H9 (cell line): ENCODE data around the gene TM9SF4. TPM values are rescaled to one million over a fixed set of nuclear protein-coding genes. Genes with fewer than 3 reads are reported as not detected.

ENCODE experiments used
- DNase-seq: peaks from one replicate; pipeline ENCODE4 v3.0.0-alpha.2; 2017
- H2AFZ ChIP-seq: one replicate; pipeline ENCODE4 v1.6.1; 2013; ENCODE audit warnings: mild to moderate bottlenecking, low read length, control low read depth, moderate library complexity
- H2AK5ac ChIP-seq: 2 replicates; pipeline ENCODE4 v1.6.1; 2013; ENCODE audit warnings: low read length, control low read depth, mixed read lengths; ENCODE audit not compliant: insufficient read length
- H2BK120ac ChIP-seq: one replicate; pipeline ENCODE4 v1.6.1; 2013; ENCODE audit warnings: low read depth, mild to moderate bottlenecking, low read length, control low read depth, inconsistent platforms; ENCODE audit not compliant: poor library complexity, severe bottlenecking
- H2BK12ac ChIP-seq: 2 replicates; pipeline ENCODE4 v1.6.1; 2013; ENCODE audit warnings: low read length, control low read depth, mixed read lengths, low read depth; ENCODE audit not compliant: insufficient read length
- H2BK15ac ChIP-seq: 2 replicates; pipeline ENCODE4 v1.6.1; 2013; ENCODE audit warnings: low read depth, low read length, control low read depth
- H2BK20ac ChIP-seq: one replicate; pipeline ENCODE4 v1.6.1; 2013; ENCODE audit warnings: low read depth, mild to moderate bottlenecking, low read length, control low read depth, inconsistent platforms; ENCODE audit not compliant: poor library complexity, severe bottlenecking
- H2BK5ac ChIP-seq: 2 replicates; pipeline ENCODE4 v1.6.1; 2013; ENCODE audit warnings: low read length, control low read depth, mixed read lengths; ENCODE audit not compliant: insufficient read length
- H3K14ac ChIP-seq: 2 replicates; pipeline ENCODE4 v1.6.1; 2013; ENCODE audit warnings: low read length, control low read depth; ENCODE audit not compliant: insufficient read depth
- H3K18ac ChIP-seq: 2 replicates; pipeline ENCODE4 v1.6.1; 2013; ENCODE audit warnings: low read depth, mild to moderate bottlenecking, mixed read lengths, low read length, control low read depth; ENCODE audit not compliant: insufficient read length
- H3K23ac ChIP-seq: 2 replicates; pipeline ENCODE4 v1.6.1; 2013; ENCODE audit warnings: low read length, control low read depth, mixed read lengths, low read depth; ENCODE audit not compliant: insufficient read length
- H3K23me2 ChIP-seq: 2 replicates; pipeline ENCODE4 v1.6.1; 2013; ENCODE audit warnings: low read depth, mild to moderate bottlenecking, mixed read lengths, low read length, control low read depth; ENCODE audit not compliant: insufficient read length, poor library complexity, severe bottlenecking
- H3K27ac ChIP-seq: 2 replicates; pipeline ENCODE4 v1.5.1; 2013; ENCODE audit warnings: low read length, control low read depth, mixed read lengths, low read depth; ENCODE audit not compliant: insufficient read length
- H3K27me3 ChIP-seq: 2 replicates; pipeline ENCODE4 v1.6.1; 2013; ENCODE audit warnings: low read length, control low read depth, inconsistent platforms; ENCODE audit not compliant: insufficient read depth
- H3K4ac ChIP-seq: 2 replicates; pipeline ENCODE4 v1.6.1; 2013; ENCODE audit warnings: low read depth, mild to moderate bottlenecking, control low read depth, inconsistent platforms, low read length, moderate library complexity
- H3K4me1 ChIP-seq: 2 replicates; pipeline ENCODE4 v1.6.1; 2013; ENCODE audit warnings: low read length, control low read depth, inconsistent platforms; ENCODE audit not compliant: insufficient read depth
- H3K4me2 ChIP-seq: 2 replicates; pipeline ENCODE4 v1.6.1; 2013; ENCODE audit warnings: low read length, control low read depth, mixed read lengths; ENCODE audit not compliant: insufficient read length, insufficient read depth
- H3K56ac ChIP-seq: 2 replicates; pipeline ENCODE4 v1.6.1; 2013; ENCODE audit warnings: low read depth, mild to moderate bottlenecking, mixed read lengths, low read length, control low read depth; ENCODE audit not compliant: insufficient read length
- H3K79me1 ChIP-seq: 2 replicates; pipeline ENCODE4 v1.6.1; 2013; ENCODE audit warnings: low read depth, mild to moderate bottlenecking, moderate library complexity, low read length, control low read depth, inconsistent platforms; ENCODE audit not compliant: insufficient read depth, poor library complexity, severe bottlenecking
- H3K79me2 ChIP-seq: 2 replicates; pipeline ENCODE4 v1.6.1; 2013; ENCODE audit warnings: low read length, control low read depth, inconsistent platforms; ENCODE audit not compliant: insufficient read depth
- H3K9ac ChIP-seq: 2 replicates; pipeline ENCODE4 v1.6.1; 2013; ENCODE audit warnings: low read length, control low read depth, mixed read lengths; ENCODE audit not compliant: insufficient read length; ENCODE audit errors: extremely low read depth
- H3K9me3 ChIP-seq: one replicate; pipeline ENCODE4 v1.6.1; 2013; ENCODE audit warnings: low read depth, low read length, inconsistent platforms; ENCODE audit not compliant: control insufficient read depth
- H3T11ph ChIP-seq: one replicate; pipeline ENCODE4 v1.6.1; 2013; ENCODE audit warnings: mild to moderate bottlenecking, low read length, control low read depth, inconsistent platforms
- H4K20me1 ChIP-seq: one replicate; pipeline ENCODE4 v1.6.1; 2013; ENCODE audit not compliant: control insufficient read depth, insufficient read length, insufficient read depth
- H4K5ac ChIP-seq: 2 replicates; pipeline ENCODE4 v1.6.1; 2013; ENCODE audit warnings: low read depth, mild to moderate bottlenecking, mixed read lengths, low read length, control low read depth; ENCODE audit not compliant: insufficient read length
- H4K8ac ChIP-seq: replicated peaks from 2 replicates; pipeline ENCODE4 v1.6.1; 2013; ENCODE audit warnings: low read length, control low read depth, mixed read lengths, low read depth; ENCODE audit not compliant: insufficient read length
- H4K91ac ChIP-seq: 2 replicates; pipeline ENCODE4 v1.6.1; 2013; ENCODE audit warnings: low read depth, mild to moderate bottlenecking, moderate library complexity, mixed read lengths, low read length, control low read depth; ENCODE audit not compliant: insufficient read length
- H3K27ac Mint-ChIP-seq, 3 experiments: 2 replicates in 2 of 3; 3 replicates in 1 of 3; pipeline ENCODE4 v1.8.0; 2020 to 2021; ENCODE audit warnings: mixed read lengths in 3 of 3, mild to moderate bottlenecking in 1 of 3, moderate library complexity in 1 of 3
- H3K27me3 Mint-ChIP-seq: 2 replicates; pipeline ENCODE4 v1.8.0; 2021; ENCODE audit warnings: low read depth, mild to moderate bottlenecking, moderate library complexity, mixed read lengths
- H3K36me3 Mint-ChIP-seq, 3 experiments: 2 replicates in 2 of 3; 3 replicates in 1 of 3; pipeline ENCODE4 v1.8.0; 2020 to 2021; ENCODE audit warnings: low read depth in 3 of 3, mixed read lengths in 3 of 3; ENCODE audit not compliant: insufficient read depth in 1 of 3
- H3K4me1 Mint-ChIP-seq, 2 experiments: 2 replicates each; pipeline ENCODE4 v1.8.0; 2020; ENCODE audit warnings: mixed read lengths in 2 of 2
- H3K4me3 Mint-ChIP-seq, 2 experiments: 2 replicates in 1 of 2; 3 replicates in 1 of 2; pipeline ENCODE4 v1.8.0; 2020 to 2021; ENCODE audit warnings: mild to moderate bottlenecking in 2 of 2, mixed read lengths in 2 of 2, moderate library complexity in 1 of 2
- H3K9me3 Mint-ChIP-seq, 2 experiments: 2 replicates in 1 of 2; 3 replicates in 1 of 2; pipeline ENCODE4 v1.8.0; 2020; ENCODE audit warnings: mild to moderate bottlenecking in 2 of 2, mixed read lengths in 2 of 2, moderate library complexity in 1 of 2
- WGBS: extraction: QIAGEN DNeasy Blood & Tissue Kit; methylation state at CpG from one replicate; pipeline ENCODE4 v1.1.7; 2013; ENCODE audit warnings: missing lambda C conversion rate, low lambda C conversion rate, mixed read lengths; ENCODE audit not compliant: insufficient read length; ENCODE audit errors: extremely low coverage; 5-methylcytosine and 5-hydroxymethylcytosine counted together
- total RNA-seq: library from RNA; stranded (reverse); gene quantifications from 2 replicates; pipeline ENCODE4 v1.2.1, GENCODE V29; 2021
- TF ChIP-seq, protein P1 (sequence below): fragments of 200-600 bp; sonication (generic); conservative IDR thresholded peaks from 3 replicates; pipeline ENCODE4 v1.8.0; 2021; ENCODE audit warnings: antibody characterized with exemption, mild to moderate bottlenecking

Gene TM9SF4
- total RNA-seq, 1 experiment from 2014 or later = 62.3 TPM

DNA sequence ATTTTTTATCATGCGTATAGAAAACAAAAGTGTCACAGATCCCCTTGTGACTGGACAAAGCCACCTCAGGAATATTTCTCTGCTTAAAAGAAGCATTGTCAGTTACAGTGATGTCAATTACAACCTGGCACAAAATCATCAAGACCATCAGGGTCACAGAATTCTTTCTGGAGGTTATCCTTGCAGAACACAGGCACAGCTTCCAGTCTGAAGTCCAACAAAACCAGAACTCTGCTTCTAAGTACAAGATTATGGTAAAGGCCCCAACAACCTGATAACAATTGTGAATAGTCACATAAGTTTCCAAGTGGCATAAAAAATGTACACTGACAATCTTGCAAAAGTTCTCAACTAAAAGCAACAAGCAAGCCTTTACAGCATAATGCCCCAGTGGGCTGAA lies 77.0 kb downstream of the TM9SF4 start:
- H3K4me1 ChIP-seq = no peaks in the 10 kb centered on the region
- peaks cover 0 to 9% (median 3%) of the 10 kb centered on the region in 3 experiments; a peak in 5 of 7 replicates for H3K36me3 Mint-ChIP-seq
- H3K9ac ChIP-seq = no peak overlapping the region
- no peak overlapping the region for H2BK120ac ChIP-seq
- H3K23me2 ChIP-seq = peaks cover 14% of the 10 kb centered on the region
- H2AK5ac ChIP-seq = no peak overlapping the region
- H3K4me2 ChIP-seq = no peak overlapping the region
- no peak overlapping the region for H2BK5ac ChIP-seq
- no peak overlapping the region for H4K91ac ChIP-seq
- H3K27me3 ChIP-seq = no peaks in the 10 kb centered on the region
- H3K27ac ChIP-seq = no peak overlapping the region
- no peak overlapping the region for H3T11ph ChIP-seq
- no peak overlapping the region for H3K56ac ChIP-seq
- H3K27ac Mint-ChIP-seq = no peak overlapping the region
- WGBS = no CpG with 5 or more reads among the region's 1 CpG
- H2AFZ ChIP-seq = no peak overlapping the region
- H3K79me1 ChIP-seq = no peaks in the 10 kb centered on the region
- H3K4me3 Mint-ChIP-seq = no peak overlapping the region
- no peak overlapping the region for H3K18ac ChIP-seq
- H2BK12ac ChIP-seq = no peak overlapping the region
- H3K9me3 ChIP-seq = no peaks in the 10 kb centered on the region
- no peak overlapping the region for H3K23ac ChIP-seq
- no peaks in the 10 kb centered on the region for H3K79me2 ChIP-seq
- no peak overlapping the region for H3K4ac ChIP-seq
- H4K8ac ChIP-seq = no peak overlapping the region
- H2BK15ac ChIP-seq = no peak overlapping the region
- H4K5ac ChIP-seq = no peak overlapping the region
- no peaks in the 10 kb centered on the region; a peak in 1 of 5 replicates for H3K9me3 Mint-ChIP-seq
- no peaks in the 10 kb centered on the region for H4K20me1 ChIP-seq
- H3K14ac ChIP-seq = no peak overlapping the region
- H3K27me3 Mint-ChIP-seq = no peaks in the 10 kb centered on the region; the same call in 1 of the 2 replicates
- H3K4me1 Mint-ChIP-seq = peaks cover 16 to 18% of the 10 kb centered on the region in 2 experiments
- no peak for DNase-seq
- TF ChIP-seq, protein P1, sequence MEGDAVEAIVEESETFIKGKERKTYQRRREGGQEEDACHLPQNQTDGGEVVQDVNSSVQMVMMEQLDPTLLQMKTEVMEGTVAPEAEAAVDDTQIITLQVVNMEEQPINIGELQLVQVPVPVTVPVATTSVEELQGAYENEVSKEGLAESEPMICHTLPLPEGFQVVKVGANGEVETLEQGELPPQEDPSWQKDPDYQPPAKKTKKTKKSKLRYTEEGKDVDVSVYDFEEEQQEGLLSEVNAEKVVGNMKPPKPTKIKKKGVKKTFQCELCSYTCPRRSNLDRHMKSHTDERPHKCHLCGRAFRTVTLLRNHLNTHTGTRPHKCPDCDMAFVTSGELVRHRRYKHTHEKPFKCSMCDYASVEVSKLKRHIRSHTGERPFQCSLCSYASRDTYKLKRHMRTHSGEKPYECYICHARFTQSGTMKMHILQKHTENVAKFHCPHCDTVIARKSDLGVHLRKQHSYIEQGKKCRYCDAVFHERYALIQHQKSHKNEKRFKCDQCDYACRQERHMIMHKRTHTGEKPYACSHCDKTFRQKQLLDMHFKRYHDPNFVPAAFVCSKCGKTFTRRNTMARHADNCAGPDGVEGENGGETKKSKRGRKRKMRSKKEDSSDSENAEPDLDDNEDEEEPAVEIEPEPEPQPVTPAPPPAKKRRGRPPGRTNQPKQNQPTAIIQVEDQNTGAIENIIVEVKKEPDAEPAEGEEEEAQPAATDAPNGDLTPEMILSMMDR = no peak
- H2BK20ac ChIP-seq = no peak overlapping the region
